Endothelial cell of umbilical vein (primary cell): ENCODE results near the gene DESI1. TPM values are rescaled to one million over a fixed set of nuclear protein-coding genes. Genes with fewer than 3 reads are reported as not detected.

ENCODE experiments used
- BruUV-seq: library from RNA; stranded (reverse); fragments of 400-500 nt; replicated peaks from 2 replicates; lab custom pipeline; 2021; lab: Mats Ljungman, UMichigan
- CTCF ChIA-PET: fragments of 300-600, 350-600 bp; sonication (Branson Sonifier 250); formaldehyde crosslinking; loops from one replicate; lab custom pipeline; 2021; ENCODE audit warnings: antibody characterized with exemption, inconsistent platforms; lab: Charles Lee
- POLR2A ChIA-PET: fragments of 300-600, 350-600 bp; sonication (Branson Sonifier 250); formaldehyde crosslinking; loops from one replicate; lab custom pipeline; 2021; ENCODE audit warnings: antibody characterized with exemption, inconsistent platforms; lab: Charles Lee
- DNase-seq: peaks from one replicate; pipeline ENCODE4 v3.0.0-alpha.2; 2011; ENCODE audit warnings: low read depth, low spot score
- FAIRE-seq: peaks from 2 replicates; lab custom pipeline; 2011; peaks lifted over from hg19 to GRCh38; lab: Jason Lieb, UNC
- H2AFZ ChIP-seq: 2 replicates; pipeline ENCODE4 v1.6.0; 2012; ENCODE audit warnings: low read depth, low read length, control low read depth, inconsistent platforms
- H3K27ac ChIP-seq: 2 replicates; pipeline ENCODE4 v1.5.1; 2011; ENCODE audit warnings: low read depth, mild to moderate bottlenecking, control low read depth, low read length, moderate library complexity; ENCODE audit not compliant: insufficient read depth
- H3K27me3 ChIP-seq, 2 experiments: 2 replicates each; pipeline versions ENCODE4 v1.6.0 to v1.6.1; 2011; ENCODE audit warnings: low read length in 2 of 2, mixed read lengths in 1 of 2; ENCODE audit not compliant: control insufficient read depth in 2 of 2, insufficient read depth in 2 of 2
- H3K36me3 ChIP-seq, 2 experiments: 2 replicates in 1 of 2; 3 replicates in 1 of 2; pipeline ENCODE4 v1.5.1; 2011; ENCODE audit warnings: low read length in 2 of 2, mild to moderate bottlenecking in 1 of 2, moderate library complexity in 1 of 2; ENCODE audit not compliant: control insufficient read depth in 2 of 2, insufficient read depth in 2 of 2; ENCODE audit errors: extremely low read depth in 1 of 2
- H3K4me1 ChIP-seq: 3 replicates; pipeline ENCODE4 v1.5.1; 2011; ENCODE audit warnings: mild to moderate bottlenecking, low read length; ENCODE audit not compliant: control insufficient read depth, insufficient read depth; ENCODE audit errors: extremely low read depth
- H3K4me2 ChIP-seq: 2 replicates; pipeline ENCODE4 v1.6.1; 2011; ENCODE audit warnings: low read length, control low read depth, mixed read lengths; ENCODE audit not compliant: insufficient read depth
- H3K4me3 ChIP-seq, 3 experiments: fragments of 200-600 bp in 1 of 3; sonication (generic), shearing (Covaris generic) in 1 of 3; replicated peaks in 1 of 3; 2 replicates each; pipeline ENCODE4 v1.5.1; 2011 to 2016; ENCODE audit warnings: control low read depth in 3 of 3, low read length in 3 of 3, mild to moderate bottlenecking in 2 of 3, inconsistent platforms in 1 of 3, low read depth in 1 of 3, moderate library complexity in 1 of 3; ENCODE audit not compliant: insufficient read depth in 1 of 3
- H3K79me2 ChIP-seq: 2 replicates; pipeline ENCODE4 v1.6.0; 2012; ENCODE audit warnings: low read length, inconsistent platforms; ENCODE audit not compliant: control insufficient read depth, insufficient read depth
- H3K9ac ChIP-seq: replicated peaks from 2 replicates; pipeline ENCODE3; 2011; ENCODE audit warnings: low read length, control low read depth; ENCODE audit not compliant: insufficient read depth; ENCODE audit errors: extremely low read depth
- H3K9me1 ChIP-seq: replicated peaks from 3 replicates; pipeline ENCODE4 v1.6.0; 2011; ENCODE audit warnings: mild to moderate bottlenecking, low read length; ENCODE audit not compliant: control insufficient read depth, insufficient read depth; ENCODE audit errors: extremely low read depth
- H3K9me3 ChIP-seq: replicated peaks from 2 replicates; pipeline ENCODE4 v1.5.1; 2012; ENCODE audit warnings: low read length, inconsistent platforms; ENCODE audit not compliant: control insufficient read depth, insufficient read depth
- H4K20me1 ChIP-seq: replicated peaks from 2 replicates; pipeline ENCODE3; 2011; ENCODE audit warnings: mild to moderate bottlenecking, low read length; ENCODE audit not compliant: control insufficient read depth, insufficient read depth; ENCODE audit errors: extremely low read depth
- EZH2 ChIP-seq: IDR thresholded peaks from 2 replicates; pipeline ENCODE4 v1.6.1; 2012; ENCODE audit warnings: borderline replicate concordance, low read depth, mild to moderate bottlenecking, moderate library complexity, low read length, inconsistent platforms; ENCODE audit not compliant: severe bottlenecking
- FOS ChIP-seq: IDR thresholded peaks from 2 replicates; pipeline ENCODE4 v1.6.1; 2011; ENCODE audit warnings: mild to moderate bottlenecking, low read length, moderate library complexity, borderline replicate concordance; ENCODE audit not compliant: insufficient read depth
- GATA2 ChIP-seq: IDR thresholded peaks from 2 replicates; pipeline ENCODE4 v1.7.0; 2011; ENCODE audit warnings: low read depth, mild to moderate bottlenecking, moderate library complexity, mixed read lengths, low read length; ENCODE audit not compliant: insufficient read length, insufficient read depth
- JUN ChIP-seq: IDR thresholded peaks from 2 replicates; pipeline ENCODE4 v1.6.1; 2011; ENCODE audit warnings: borderline replicate concordance, low read depth; ENCODE audit not compliant: insufficient read length, insufficient read depth
- MYC ChIP-seq: IDR thresholded peaks from one replicate; pipeline ENCODE4 v1.6.1; 2011; ENCODE audit warnings: mild to moderate bottlenecking, low read depth, low read length
- POLR2A ChIP-seq: IDR thresholded peaks from 2 replicates; pipeline ENCODE4 v1.6.1; 2012; ENCODE audit warnings: low read depth, mild to moderate bottlenecking, control low read depth, low read length
- POLR2AphosphoS5 ChIP-seq: IDR thresholded peaks from 2 replicates; pipeline ENCODE4 v1.6.1; 2012; ENCODE audit warnings: low read depth, mild to moderate bottlenecking, control low read depth, low read length, moderate library complexity; ENCODE audit not compliant: insufficient read depth
- dilution Hi-C: fragments of 300-500 bp; cut with MboI; formaldehyde crosslinking; loops from one replicate; pipeline ENCODE4 v1.15.0; 2019; ENCODE audit warnings: low sequenced_read_pairs; ENCODE audit not compliant: extremely low pct_ligation_motif_present
- intact Hi-C: fragments of 100-400 bp; cut with micrococcal nuclease; formaldehyde crosslinking; loops from one replicate; pipeline ENCODE4 v1.10.0; 2022
- polyA plus RNA-seq, 4 experiments: library from polyadenylated mRNA; depleted of rRNA in 3 of 4; stranded (reverse) in 3 of 4; unstranded in 1 of 4; fragments of >200 nt; gene quantifications; 2 replicates each; pipeline versions ENCODE4 v1.2.1 to v1.2.3, GENCODE V29; 2011 to 2012; ENCODE audit warnings: missing spikeins in 1 of 4
- total RNA-seq: library from RNA; stranded (reverse); gene quantifications from 2 replicates; pipeline ENCODE4 v1.2.3, GENCODE V29; 2021
- TF ChIP-seq, protein P1 (sequence below): IDR thresholded peaks from 2 replicates; pipeline ENCODE4 v1.6.1; 2011; ENCODE audit not compliant: insufficient read depth, insufficient read length
- TF ChIP-seq, protein P2 (sequence below), 2 donors: IDR thresholded peaks; 1 replicate in 1 of 2; 2 replicates in 1 of 2; pipeline ENCODE4 v1.5.1; 2011; ENCODE audit warnings: low read length in 2 of 2, mild to moderate bottlenecking in 2 of 2, moderate library complexity in 2 of 2, control low read depth in 1 of 2, inconsistent platforms in 1 of 2, low read depth in 1 of 2; ENCODE audit not compliant: insufficient read depth in 1 of 2; ENCODE audit errors: extremely low read depth in 1 of 2

DESI1 gene
- total and polyA plus RNA-seq, 2 donors (not counting 3 experiments of a cell fraction or from before 2014, with no cell fraction given) = 36.8 to 59.1 TPM

DNA sequence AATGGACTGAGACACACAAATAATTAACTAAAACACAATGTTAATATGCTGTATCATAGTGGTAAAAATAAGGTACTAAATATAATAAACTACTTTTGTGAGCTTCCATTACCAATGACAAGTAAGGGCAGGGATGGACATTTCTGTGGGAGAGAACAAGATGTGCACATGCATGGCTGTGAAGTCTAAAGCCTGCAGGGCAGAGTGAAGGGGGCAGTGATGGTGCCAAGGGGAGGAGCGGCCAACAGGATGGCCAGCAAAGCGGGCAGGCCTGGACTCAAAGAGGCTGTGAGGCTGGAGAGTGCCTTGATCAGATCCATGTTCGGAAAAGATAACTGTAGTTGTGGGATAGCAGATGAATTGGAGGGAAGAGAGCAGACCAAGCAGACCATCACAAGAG, 12.5 kb downstream of the DESI1 start:
- CTCF ChIA-PET = no interaction called here
- FAIRE-seq = no peak
- Histone ChIP-seq H3K9ac (no peak overlapping the region), H3K36me3 (peaks cover 8% of the 10 kb centered on the region in 2 experiments), H3K27me3 (no peaks in the 10 kb centered on the region), H3K9me3 (no peaks in the 10 kb centered on the region), H3K27ac (no peak overlapping the region), H3K9me1 (no peaks in the 10 kb centered on the region), H3K79me2 (peaks cover 13% of the 10 kb centered on the region), H3K4me3 (no peak overlapping the region), H2AFZ (no peak overlapping the region), H3K4me2 (no peak overlapping the region), H3K4me1 (no peaks in the 10 kb centered on the region), H4K20me1 (no peaks in the 10 kb centered on the region)
- TF ChIP-seq EZH2 (no peak), JUN (no peak), MYC (no peak), POLR2AphosphoS5 (no peak), FOS (no peak), GATA2 (no peak), POLR2A (no peak)
- TF ChIP-seq, protein P1, sequence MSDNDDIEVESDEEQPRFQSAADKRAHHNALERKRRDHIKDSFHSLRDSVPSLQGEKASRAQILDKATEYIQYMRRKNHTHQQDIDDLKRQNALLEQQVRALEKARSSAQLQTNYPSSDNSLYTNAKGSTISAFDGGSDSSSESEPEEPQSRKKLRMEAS = no peak
- TF ChIP-seq, protein P2, sequence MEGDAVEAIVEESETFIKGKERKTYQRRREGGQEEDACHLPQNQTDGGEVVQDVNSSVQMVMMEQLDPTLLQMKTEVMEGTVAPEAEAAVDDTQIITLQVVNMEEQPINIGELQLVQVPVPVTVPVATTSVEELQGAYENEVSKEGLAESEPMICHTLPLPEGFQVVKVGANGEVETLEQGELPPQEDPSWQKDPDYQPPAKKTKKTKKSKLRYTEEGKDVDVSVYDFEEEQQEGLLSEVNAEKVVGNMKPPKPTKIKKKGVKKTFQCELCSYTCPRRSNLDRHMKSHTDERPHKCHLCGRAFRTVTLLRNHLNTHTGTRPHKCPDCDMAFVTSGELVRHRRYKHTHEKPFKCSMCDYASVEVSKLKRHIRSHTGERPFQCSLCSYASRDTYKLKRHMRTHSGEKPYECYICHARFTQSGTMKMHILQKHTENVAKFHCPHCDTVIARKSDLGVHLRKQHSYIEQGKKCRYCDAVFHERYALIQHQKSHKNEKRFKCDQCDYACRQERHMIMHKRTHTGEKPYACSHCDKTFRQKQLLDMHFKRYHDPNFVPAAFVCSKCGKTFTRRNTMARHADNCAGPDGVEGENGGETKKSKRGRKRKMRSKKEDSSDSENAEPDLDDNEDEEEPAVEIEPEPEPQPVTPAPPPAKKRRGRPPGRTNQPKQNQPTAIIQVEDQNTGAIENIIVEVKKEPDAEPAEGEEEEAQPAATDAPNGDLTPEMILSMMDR (IDR thresholded peaks at IDR 0.05; ENCODE audit: extremely low read depth in 1 of 2, insufficient read depth in 1 of 2, low read depth in 1 of 2, low read length in 2 of 2) = no peak
- no peak for DNase-seq
- no TSS peak for BruUV-seq
- dilution Hi-C loops (no loop called here), intact Hi-C loops (no loop called here)
- POLR2A ChIA-PET = no interaction called here
